ENCODE results near the gene ZDHHC13.

- TF ChIP-seq ZNF274 (IDR thresholded peaks at IDR 0.05; ENCODE audit: low read depth, low read length): no peak
- TF ChIP-seq YY1 (IDR thresholded peaks at IDR 0.05; ENCODE audit: insufficient read depth, insufficient read length): no peak
- no peak for TF ChIP-seq SUZ12 (IDR thresholded peaks at IDR 0.05; ENCODE audit: extremely low read depth, insufficient read depth, insufficient read length)
Measured at GRCh38 chr11:19075636-19076035, 41.3 kb upstream of the ZDHHC13 start.

Data from NT2/D1 (cell line).